GM12892 (cell line): Measurements from ENCODE around the gene TENM3.

Experiments
- POLR2A ChIP-seq: IDR thresholded peaks from 2 replicates; pipeline ENCODE4 v1.6.1; 2011; ENCODE audit warnings: low read depth, low read length, control low read depth
- POLR2AphosphoS5 ChIP-seq: IDR thresholded peaks from 2 replicates; pipeline ENCODE4 v1.6.1; 2011; ENCODE audit warnings: low read depth, low read length, control low read depth

DNA sequence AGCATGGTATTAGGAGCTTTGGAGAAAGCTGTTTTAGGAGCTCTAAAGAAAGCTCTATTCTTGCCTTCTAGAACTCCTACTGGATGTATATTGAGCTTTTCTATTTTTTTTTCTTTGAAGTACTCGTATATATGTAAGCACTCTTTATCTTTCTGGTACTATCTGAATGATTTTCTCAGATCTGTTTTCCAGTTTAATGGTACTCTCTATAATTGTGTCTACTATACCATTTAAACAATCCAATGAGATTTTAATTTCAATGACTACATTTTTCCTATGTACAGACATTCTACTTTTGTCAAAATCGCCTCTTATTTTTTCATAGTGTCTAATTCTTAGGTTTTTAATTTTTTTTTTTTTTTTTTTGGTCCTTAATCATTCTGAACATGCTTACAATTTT lies 345.9 kb downstream of the TENM3 start:
- TF ChIP-seq POLR2AphosphoS5 = no peak
- TF ChIP-seq POLR2A = no peak
